UCSD-AML1 (cell line): ENCODE data around the gene FAF2.

Source experiments
- DNase-seq: peaks from one replicate; lab custom pipeline; 2025; ENCODE audit not compliant: unreplicated experiment; lab: John Stamatoyannopoulos, UW

Gene FAF2

DNA sequence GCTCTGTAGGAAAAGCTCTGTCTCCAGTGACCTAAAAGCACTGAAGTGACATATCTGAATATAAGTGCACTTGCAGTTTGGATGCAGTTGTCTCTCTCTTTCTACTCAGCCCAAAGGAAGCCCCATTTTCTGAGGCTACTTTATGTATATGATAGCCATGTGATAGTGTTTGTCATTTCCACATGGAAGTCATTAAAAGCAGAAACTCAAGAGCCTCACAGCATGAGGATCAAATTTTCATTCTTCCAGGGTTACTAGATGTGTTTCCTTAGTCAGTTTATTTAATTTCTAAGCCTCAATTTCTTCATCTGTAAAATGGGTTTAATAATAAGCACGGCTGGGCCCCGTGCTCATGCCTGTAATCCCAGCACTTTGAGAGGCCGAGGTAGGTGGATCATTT is 52.3 kb downstream of the FAF2 start:
- no peak for DNase-seq

- DNase-seq, result no peak
Measured at GRCh38 chr5:176501333-176501732, 53.1 kb downstream of the FAF2 start.

- no peak for DNase-seq
Measured at GRCh38 chr5:176503496-176503895, 55.3 kb downstream of the FAF2 start.

DNA sequence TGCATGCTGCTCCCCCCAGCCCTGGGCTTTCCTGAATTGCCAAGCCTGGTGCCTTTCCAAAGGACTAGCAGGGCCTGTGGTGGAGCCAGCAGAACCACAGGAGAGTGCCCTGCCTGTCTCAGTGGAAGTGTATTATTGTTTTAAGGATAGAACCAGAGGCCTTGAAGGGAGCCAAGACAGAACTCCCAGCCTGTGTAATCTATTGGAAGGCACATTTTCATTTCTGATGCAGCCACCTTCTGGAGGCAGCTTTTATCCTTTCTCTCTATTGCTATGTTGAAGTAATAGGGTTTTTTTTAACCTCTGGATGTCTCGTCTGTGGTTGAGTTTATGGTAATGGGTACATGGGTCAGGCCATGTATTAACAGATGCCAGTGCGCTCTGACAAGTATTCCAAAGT is 59.7 kb downstream of the FAF2 start:
- no peak for DNase-seq

DNA sequence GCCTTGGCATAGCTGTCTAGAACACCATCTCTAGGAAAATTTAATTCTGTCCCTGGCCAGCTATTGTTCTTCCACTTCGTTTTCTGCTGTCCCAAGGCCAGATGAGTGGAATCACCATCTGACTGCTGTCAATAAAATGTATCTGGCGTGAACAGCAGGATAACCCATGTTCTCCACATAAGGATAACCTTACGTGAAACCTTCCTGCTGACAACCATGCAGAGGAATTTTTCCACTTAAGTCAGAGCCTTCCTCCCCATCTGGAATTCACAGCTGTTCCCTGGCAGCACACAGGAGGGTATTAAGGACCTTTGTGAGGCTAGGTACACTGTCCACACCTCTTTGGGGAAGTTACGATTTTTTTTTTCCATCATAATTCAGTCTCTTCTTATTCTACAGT is 60.4 kb downstream of the FAF2 start:
- no peak for DNase-seq

DNA sequence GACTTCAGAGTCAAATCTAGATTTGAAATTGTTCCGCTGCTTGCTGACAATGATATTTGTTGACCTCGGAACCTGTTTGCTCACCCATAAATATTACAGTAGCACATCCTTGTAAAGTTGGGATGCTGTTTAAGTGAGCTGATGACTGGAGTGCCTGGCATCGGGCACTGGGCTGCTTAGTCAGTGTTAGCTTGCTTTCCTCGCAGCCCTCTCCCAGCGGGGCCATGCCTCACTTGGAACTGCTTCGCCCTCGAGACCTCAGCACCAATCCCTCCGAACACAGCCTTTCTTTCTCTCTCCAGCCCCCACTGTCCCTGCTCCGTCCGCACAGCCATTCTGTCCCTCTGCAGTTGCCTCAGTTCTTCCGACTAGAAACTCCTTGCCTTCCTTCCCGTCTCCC is 65.6 kb downstream of the FAF2 start:
- no peak for DNase-seq

DNA sequence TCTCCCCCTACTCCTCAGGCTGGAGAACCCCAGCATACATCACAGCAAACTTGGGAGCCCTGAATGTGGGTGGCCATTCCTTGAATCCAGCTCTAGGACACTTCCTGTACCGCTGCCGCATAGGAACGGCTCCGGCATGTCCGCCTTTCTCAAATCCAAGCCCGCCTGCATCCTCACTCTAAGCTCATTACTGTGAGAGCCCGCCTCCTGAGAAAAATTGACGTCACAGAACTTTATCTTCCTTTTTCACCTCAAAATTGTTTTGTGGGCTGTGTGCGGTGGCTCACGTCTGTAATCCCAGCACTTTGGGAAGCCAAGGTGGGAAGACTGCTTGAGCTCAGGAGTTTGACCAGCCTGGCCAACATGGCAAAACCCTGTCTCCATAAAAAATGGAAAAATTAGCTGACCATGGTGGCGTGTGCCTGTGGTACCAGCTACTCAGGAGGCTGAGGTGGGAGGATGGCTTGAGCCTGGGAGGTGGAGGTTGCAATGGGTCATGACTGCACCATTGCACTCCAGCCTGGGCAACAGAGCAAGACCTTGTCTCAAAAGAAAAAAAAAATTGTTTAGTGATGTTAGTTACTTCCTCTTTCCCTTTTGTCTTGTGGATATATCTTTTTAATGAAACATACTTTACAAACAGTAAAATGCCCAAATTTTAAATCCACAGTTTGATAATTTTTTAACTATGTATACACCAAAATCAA is 66.2 kb downstream of the FAF2 start:
- no peak for DNase-seq

- no peak for DNase-seq
Measured at GRCh38 chr5:176515396-176515795, 67.2 kb downstream of the FAF2 start.

- no peak for DNase-seq
Measured at GRCh38 chr5:176517053-176517661, 69.0 kb downstream of the FAF2 start.

DNA sequence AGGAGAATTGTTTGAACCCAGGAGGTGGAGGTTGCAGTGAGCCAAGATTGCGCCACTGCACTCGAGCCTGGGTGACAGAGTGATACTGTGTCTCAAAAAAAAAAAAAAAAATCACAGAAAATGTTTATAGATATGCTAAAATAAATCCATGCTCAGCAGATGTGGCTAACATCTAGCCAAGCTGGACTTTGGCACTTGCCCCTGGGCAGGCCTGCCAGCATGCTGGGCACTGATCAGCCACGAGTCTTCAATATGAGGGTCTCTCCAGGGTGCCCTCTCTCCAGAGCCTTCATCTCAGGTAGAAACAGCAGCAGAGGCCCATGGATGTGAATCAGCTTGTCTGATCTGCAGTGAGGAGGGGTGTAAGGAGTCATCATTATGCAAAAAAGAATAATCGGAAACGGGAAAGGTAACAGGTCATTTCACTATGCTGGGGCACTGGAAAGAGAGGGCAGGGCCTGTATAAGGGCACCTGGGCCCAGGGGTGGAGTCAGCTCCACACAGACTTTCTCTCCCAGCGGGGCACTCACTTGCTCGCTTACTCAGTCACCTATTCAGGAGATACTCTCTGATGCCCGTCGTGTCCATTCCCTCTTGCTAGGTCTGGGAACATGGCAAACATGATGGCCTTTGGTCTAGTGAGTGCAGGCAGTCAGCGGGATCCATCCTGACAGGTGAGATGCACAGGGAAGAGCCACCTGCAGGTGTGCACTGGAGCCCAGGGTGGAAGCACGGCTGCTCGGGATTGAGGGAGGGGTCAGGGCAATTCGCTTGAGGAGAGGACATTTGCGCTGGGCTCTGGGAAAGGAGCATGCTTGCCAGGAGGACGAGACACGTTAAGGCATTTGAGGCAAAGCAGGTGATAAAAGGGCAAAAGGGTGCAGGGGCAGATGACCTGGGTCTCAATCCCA is 71.9 kb downstream of the FAF2 start:
- no peak for DNase-seq

GRCh38 chr5:176521286-176521685 is 73.1 kb downstream of the FAF2 start:
- DNase-seq, result no peak

DNA sequence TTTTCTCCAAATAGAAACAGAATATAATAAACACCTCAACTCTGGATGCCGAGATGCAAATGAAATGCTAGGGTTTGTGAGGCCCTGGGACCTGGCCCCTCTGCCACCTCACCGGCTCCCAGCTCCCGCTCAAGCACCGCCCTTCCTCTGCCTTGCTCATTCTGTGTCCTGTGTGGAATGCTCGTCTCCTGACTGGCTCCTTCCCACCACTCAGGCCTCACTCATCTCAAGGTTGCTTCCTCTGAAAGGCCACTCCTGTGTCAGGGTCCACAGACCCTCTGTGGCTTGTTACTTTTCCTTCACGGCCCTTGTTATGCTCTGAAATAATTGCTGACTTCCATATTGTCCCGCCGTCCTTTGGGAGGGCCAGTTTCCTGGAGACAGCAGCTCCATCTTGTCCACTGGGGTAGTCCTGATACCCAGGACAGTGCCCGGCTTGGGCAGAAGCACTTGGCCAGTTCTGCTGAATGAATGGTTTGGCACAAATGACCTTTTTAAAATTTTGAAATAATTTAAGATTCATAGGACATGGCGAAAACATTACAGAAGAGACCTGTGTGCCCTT is 73.6 kb downstream of the FAF2 start:
- DNase-seq, result no peak

GRCh38 chr5:176524138-176524537 is 76.0 kb downstream of the FAF2 start:
- DNase-seq, result no peak

DNA sequence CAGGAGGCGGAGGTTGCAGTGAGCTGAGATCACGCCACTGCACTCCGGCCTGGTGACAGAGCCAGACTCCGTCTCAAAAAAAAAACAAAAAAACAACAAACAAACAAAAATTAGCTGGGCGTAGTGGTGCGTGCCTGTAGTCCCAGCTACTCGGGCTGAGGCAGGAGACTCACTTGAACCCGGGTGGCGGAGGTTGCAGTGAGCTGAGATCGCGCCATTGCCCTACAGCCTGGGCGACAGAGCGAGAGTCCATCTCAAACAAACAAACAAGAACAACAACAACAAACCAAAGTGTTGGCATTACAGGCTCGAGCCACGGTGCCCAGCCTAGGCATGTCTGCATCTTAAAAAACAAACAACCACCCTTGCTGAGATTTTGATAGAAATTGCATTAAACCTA is 76.8 kb downstream of the FAF2 start:
- DNase-seq, result no peak

- no peak for DNase-seq
Measured at GRCh38 chr5:176525677-176526076, 77.5 kb downstream of the FAF2 start.

DNA sequence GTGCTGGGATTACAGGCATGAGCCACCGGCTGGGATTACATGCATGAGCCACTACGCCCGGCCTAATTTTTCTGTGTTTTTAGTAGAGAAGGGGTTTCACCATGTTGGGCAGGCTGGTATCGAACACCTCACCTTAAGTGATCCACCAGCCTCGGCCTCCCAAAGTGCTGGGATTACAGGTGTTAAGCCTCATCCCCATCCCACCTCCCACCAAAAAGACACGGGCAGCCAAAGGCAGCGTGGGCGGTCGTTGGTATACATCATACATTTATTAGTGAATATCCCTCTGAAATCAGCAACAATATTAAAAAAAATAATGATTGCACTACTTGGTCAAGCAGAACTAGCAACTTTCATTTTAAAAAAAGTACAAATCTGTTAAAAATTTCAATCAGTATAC is 78.3 kb downstream of the FAF2 start:
- DNase-seq, result no peak

DNA sequence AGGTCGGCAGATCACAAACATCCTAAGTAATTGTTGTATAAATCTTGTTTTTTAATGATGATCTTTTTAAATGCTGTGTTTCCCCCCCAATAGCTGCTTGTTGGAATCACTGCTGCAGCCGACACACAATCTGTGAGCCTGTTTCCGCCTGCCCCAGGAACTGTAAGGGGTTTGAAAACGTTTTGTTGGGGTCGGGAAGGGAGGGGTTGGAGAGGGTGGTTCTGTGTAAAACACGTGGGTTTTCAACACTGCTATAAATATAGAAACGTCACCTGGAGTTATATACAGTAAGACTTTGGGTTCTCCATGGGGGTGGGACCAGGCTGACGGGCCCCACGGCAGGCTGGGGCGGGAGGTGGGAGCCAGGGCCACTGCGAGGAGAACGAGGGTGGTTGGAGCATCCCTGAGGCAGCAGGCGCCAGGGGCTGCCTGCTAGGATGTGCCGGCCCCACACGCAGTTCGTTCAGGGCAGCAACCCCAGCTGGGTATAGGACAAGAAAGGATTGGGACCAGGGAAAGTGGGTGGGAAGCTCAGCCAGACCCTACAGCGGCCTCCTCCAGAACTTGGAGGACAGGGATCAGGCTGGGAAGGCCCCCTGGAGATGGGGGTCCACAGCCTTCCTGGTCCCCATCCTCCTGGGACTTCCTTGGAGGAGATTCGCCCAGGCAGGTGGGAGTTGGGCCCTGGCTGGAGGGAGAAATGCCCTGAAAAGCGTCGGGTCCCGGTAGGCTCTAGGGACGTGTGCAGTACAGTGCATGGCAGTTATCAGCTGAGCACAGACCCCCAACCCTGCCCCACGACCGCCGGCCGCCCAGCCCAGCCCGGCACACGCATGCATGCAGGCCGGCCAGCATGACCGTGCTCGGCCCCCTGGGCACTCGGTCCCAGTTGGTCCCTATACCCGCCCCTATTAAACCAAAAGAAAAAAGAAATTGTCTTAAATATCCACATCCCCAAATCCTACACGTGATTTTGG is 79.3 kb downstream of the FAF2 start:
- no peak for DNase-seq

GRCh38 chr5:176528301-176528700 is 80.1 kb downstream of the FAF2 start:
- DNase-seq, result no peak

GRCh38 chr5:176528761-176529115 is 80.6 kb downstream of the FAF2 start:
- DNase-seq, result no peak

DNA sequence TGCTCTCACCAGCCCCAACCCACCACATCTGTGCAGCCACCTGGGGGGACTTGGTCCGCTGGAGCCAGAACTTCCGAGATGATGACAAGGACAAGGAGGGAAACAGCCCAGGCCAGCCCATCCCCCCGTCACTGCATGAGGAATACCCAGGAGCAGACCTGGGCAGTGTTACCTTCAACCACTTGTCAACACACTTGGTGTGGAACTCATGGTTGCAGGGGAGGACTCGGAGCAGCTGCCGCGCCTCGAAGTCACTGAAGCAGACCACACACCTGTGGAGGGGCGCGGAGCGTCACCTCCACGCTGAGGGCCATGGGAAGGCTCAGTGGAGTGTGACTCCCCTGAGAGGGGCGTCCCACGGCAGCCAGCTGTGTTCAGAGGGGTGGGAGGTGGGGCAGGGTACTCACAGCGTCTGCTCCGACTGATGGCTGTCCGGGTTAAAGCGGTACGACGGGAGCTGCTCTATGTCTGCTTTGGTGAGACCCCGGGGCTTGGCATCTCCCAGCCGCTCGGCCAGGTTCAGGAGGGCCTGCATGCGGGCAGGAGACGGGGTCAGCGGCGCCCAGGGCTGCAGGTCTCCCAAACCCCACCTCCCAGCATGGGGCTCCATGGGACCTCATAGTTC is 81.0 kb downstream of the FAF2 start:
- no peak for DNase-seq
